IMR-90 (cell line): ENCODE results near the gene IHH. TPM values are rescaled to one million over a fixed set of nuclear protein-coding genes. Genes with fewer than 3 reads are reported as not detected.

Experiments used
- ATAC-seq: fragments of 200-7000 bp; cut with Tn5 transposase; 2 replicates; pipeline ENCODE4 v1.9.1; 2020; ENCODE audit warnings: low read depth, mild to moderate bottlenecking, moderate library complexity
- BruUV-seq: library from RNA; stranded (reverse); fragments of 400-500 nt; replicated peaks from 2 replicates; lab custom pipeline; 2021; lab: Mats Ljungman, UMichigan
- CTCF ChIA-PET: fragments of 300-600 bp; formaldehyde crosslinking; extraction: SDS; loops from one replicate; lab custom pipeline; 2021; ENCODE audit warnings: antibody characterized with exemption; lab: Yijun Ruan, JAX
- POLR2A ChIA-PET: fragments of 300-600 bp; sonication (Branson Sonifier 250); formaldehyde crosslinking; loops from one replicate; lab custom pipeline; 2022; ENCODE audit warnings: antibody characterized with exemption; ENCODE audit not compliant: unreplicated experiment; lab: Charles Lee
- DNase-seq: peaks from one replicate; pipeline ENCODE4 v3.0.0; 2013
- H2AFZ ChIP-seq: replicated peaks from 2 replicates; pipeline ENCODE3; 2013; ENCODE audit warnings: low read length, mild to moderate bottlenecking; ENCODE audit not compliant: poor library complexity
- H2AK5ac ChIP-seq: 2 replicates; pipeline ENCODE4 v1.6.1; 2013; ENCODE audit warnings: low read depth, low read length, inconsistent platforms
- H2AK9ac ChIP-seq: replicated peaks from 2 replicates; pipeline ENCODE3; 2013; ENCODE audit warnings: mild to moderate bottlenecking, low read depth, low read length, moderate library complexity; ENCODE audit not compliant: poor library complexity
- H2BK120ac ChIP-seq: 2 replicates; pipeline ENCODE4 v1.6.1; 2013; ENCODE audit warnings: low read depth, low read length, inconsistent platforms
- H2BK15ac ChIP-seq: 3 replicates; pipeline ENCODE4 v1.6.1; 2013; ENCODE audit warnings: low read depth, low read length, inconsistent platforms
- H2BK20ac ChIP-seq: 2 replicates; pipeline ENCODE4 v1.6.1; 2013; ENCODE audit warnings: low read depth, mild to moderate bottlenecking, inconsistent platforms, low read length, moderate library complexity
- H2BK5ac ChIP-seq: 2 replicates; pipeline ENCODE4 v1.6.1; 2013; ENCODE audit warnings: mild to moderate bottlenecking, low read depth, low read length, inconsistent platforms; ENCODE audit not compliant: poor library complexity, severe bottlenecking
- H3K14ac ChIP-seq: replicated peaks from 2 replicates; pipeline ENCODE4 v1.6.1; 2013; ENCODE audit warnings: low read depth, low read length, inconsistent platforms
- H3K18ac ChIP-seq: 2 replicates; pipeline ENCODE4 v1.6.1; 2013; ENCODE audit warnings: low read depth, low read length, control low read depth
- H3K23ac ChIP-seq: 2 replicates; pipeline ENCODE4 v1.6.1; 2013; ENCODE audit warnings: low read depth, low read length, inconsistent platforms
- H3K27ac ChIP-seq: 2 replicates; pipeline ENCODE4 v1.5.1; 2013; ENCODE audit warnings: mild to moderate bottlenecking, control low read depth, low read length; ENCODE audit not compliant: insufficient read depth
- H3K27me3 ChIP-seq: 2 replicates; pipeline ENCODE4 v1.6.1; 2013; ENCODE audit warnings: low read length; ENCODE audit not compliant: control insufficient read depth, insufficient read depth
- H3K36me3 ChIP-seq: 2 replicates; pipeline ENCODE4 v1.6.1; 2013; ENCODE audit warnings: low read length, mixed read lengths; ENCODE audit not compliant: control insufficient read depth, insufficient read depth
- H3K4ac ChIP-seq: 2 replicates; pipeline ENCODE4 v1.6.1; 2013; ENCODE audit warnings: low read depth, low read length, inconsistent platforms
- H3K4me1 ChIP-seq: 2 replicates; pipeline ENCODE4 v1.6.1; 2013; ENCODE audit warnings: low read length, mixed read lengths; ENCODE audit not compliant: control insufficient read depth, insufficient read depth
- H3K4me2 ChIP-seq: 2 replicates; pipeline ENCODE4 v1.6.1; 2013; ENCODE audit warnings: low read depth, mild to moderate bottlenecking, control low read depth, low read length, moderate library complexity
- H3K4me3 ChIP-seq: 2 replicates; pipeline ENCODE4 v1.5.1; 2013; ENCODE audit warnings: low read depth, mild to moderate bottlenecking, control low read depth, low read length, moderate library complexity; ENCODE audit not compliant: insufficient read depth
- H3K56ac ChIP-seq: 2 replicates; pipeline ENCODE4 v1.6.1; 2013; ENCODE audit warnings: low read length, inconsistent platforms; ENCODE audit not compliant: insufficient read depth; ENCODE audit errors: extremely low read depth
- H3K79me1 ChIP-seq, 2 experiments: 2 replicates each; pipeline ENCODE4 v1.6.1; 2013; ENCODE audit warnings: low read length in 2 of 2, inconsistent platforms in 1 of 2, low read depth in 1 of 2
- H3K9ac ChIP-seq: 2 replicates; pipeline ENCODE4 v1.6.1; 2013; ENCODE audit warnings: low read depth, low read length, control low read depth
- H3K9me1 ChIP-seq: 2 replicates; pipeline ENCODE4 v1.6.1; 2013; ENCODE audit warnings: low read length, inconsistent platforms; ENCODE audit not compliant: insufficient read depth
- H3K9me3 ChIP-seq: 2 replicates; pipeline ENCODE4 v1.6.1; 2013; ENCODE audit warnings: low read length; ENCODE audit not compliant: control insufficient read depth, insufficient read depth
- H4K20me1 ChIP-seq: 2 replicates; pipeline ENCODE4 v1.6.1; 2013; ENCODE audit warnings: low read length, inconsistent platforms; ENCODE audit not compliant: insufficient read depth
- H4K5ac ChIP-seq: 2 replicates; pipeline ENCODE4 v1.6.1; 2013; ENCODE audit warnings: mild to moderate bottlenecking, low read depth, low read length, control low read depth
- H4K8ac ChIP-seq, 2 experiments: 2 replicates each; pipeline ENCODE4 v1.6.1; 2013; ENCODE audit warnings: low read depth in 2 of 2, low read length in 2 of 2, control low read depth in 1 of 2, inconsistent platforms in 1 of 2
- H4K91ac ChIP-seq: 2 replicates; pipeline ENCODE4 v1.6.1; 2013; ENCODE audit warnings: low read depth, low read length, inconsistent platforms; ENCODE audit not compliant: insufficient read depth
- BHLHE40 ChIP-seq: fragments of 150-350 bp; IDR thresholded peaks from 2 replicates; pipeline ENCODE4 v1.6.1; 2016; ENCODE audit warnings: mild to moderate bottlenecking, low read depth, low read length
- CTCF ChIP-seq: conservative IDR thresholded peaks from 2 replicates; pipeline ENCODE4 v1.5.1; 2012; ENCODE audit warnings: mild to moderate bottlenecking, low read depth, low read length, improper control_type of control experiment
- FOS ChIP-seq: fragments of 150-350 bp; IDR thresholded peaks from 2 replicates; pipeline ENCODE4 v1.6.1; 2016; ENCODE audit warnings: low read depth, low read length
- MAFK ChIP-seq: IDR thresholded peaks from 2 replicates; pipeline ENCODE4 v1.6.1; 2012; ENCODE audit warnings: low read depth, low read length, improper control_type of control experiment
- MXI1 ChIP-seq: IDR thresholded peaks from 2 replicates; pipeline ENCODE4 v1.6.1; 2012; ENCODE audit warnings: low read depth, mild to moderate bottlenecking, low read length, moderate library complexity, borderline replicate concordance
- NFE2L2 ChIP-seq: fragments of 150-350 bp; IDR thresholded peaks from 2 replicates; pipeline ENCODE4 v1.6.1; 2016; ENCODE audit warnings: low read depth, mild to moderate bottlenecking, low read length
- POLR2A ChIP-seq: IDR thresholded peaks from 2 replicates; pipeline ENCODE4 v1.6.1; 2012; ENCODE audit warnings: mild to moderate bottlenecking, low read depth, low read length
- RAD21 ChIP-seq: IDR thresholded peaks from 2 replicates; pipeline ENCODE4 v1.6.1; 2012; ENCODE audit warnings: low read length, improper control_type of control experiment
- RCOR1 ChIP-seq: IDR thresholded peaks from 2 replicates; pipeline ENCODE4 v1.6.1; 2012; ENCODE audit warnings: mild to moderate bottlenecking, low read length, improper control_type of control experiment; ENCODE audit not compliant: insufficient replicate concordance
- RFX5 ChIP-seq: IDR thresholded peaks from 2 replicates; pipeline ENCODE4 v1.8.0; 2012; ENCODE audit warnings: low read depth, mild to moderate bottlenecking, low read length, moderate library complexity
- SMC3 ChIP-seq: fragments of 150-350 bp; IDR thresholded peaks from 2 replicates; pipeline ENCODE4 v1.6.1; 2016; ENCODE audit warnings: low read depth, mild to moderate bottlenecking, antibody characterized with exemption, low read length, moderate library complexity
- USF2 ChIP-seq: fragments of 150-350 bp; IDR thresholded peaks from 2 replicates; pipeline ENCODE4 v1.6.1; 2017; ENCODE audit warnings: mild to moderate bottlenecking, antibody characterized with exemption, low read length, low read depth
- WGBS, 2 experiments: methylation state at CpG; one replicate each; pipeline versions ENCODE4 v1.1.5 to v1.1.7; 2013; ENCODE audit warnings: missing lambda C conversion rate in 2 of 2; ENCODE audit not compliant: insufficient read length in 1 of 2; ENCODE audit errors: extremely low coverage in 2 of 2; 5-methylcytosine and 5-hydroxymethylcytosine counted together
- dilution Hi-C: fragments of 300-500 bp; cut with HindIII; formaldehyde crosslinking; loops from one replicate; pipeline ENCODE4 v1.14.3; 2018; ENCODE audit warnings: low sequenced_read_pairs; ENCODE audit not compliant: unreplicated experiment
- in situ Hi-C: fragments of 300-500 bp; cut with MboI; formaldehyde crosslinking; loops from 3 replicates; pipeline ENCODE4 v1.14.3; 2019; ENCODE audit warnings: low sequenced_read_pairs, inconsistent platforms, mixed read lengths
- intact Hi-C: fragments of 100-400 bp; cut with micrococcal nuclease; formaldehyde crosslinking; loops from 2 replicates; pipeline ENCODE4 v1.10.0; 2022
- polyA plus RNA-seq, 3 experiments: library from polyadenylated mRNA; depleted of rRNA; stranded (reverse); fragments of >200 nt; gene quantifications; 2 replicates each; pipeline ENCODE4 v1.2.3, GENCODE V29; 2012; ENCODE audit warnings: low replicate concordance in 1 of 3
- total RNA-seq: library from RNA; depleted of rRNA; stranded (reverse); fragments of >200 nt; gene quantifications from 2 replicates; pipeline ENCODE4 v1.2.3, GENCODE V29; 2012

IHH gene
- total and polyA plus RNA-seq, 2 of the 4 experiments (the other 2 are of a cell fraction): not detected

GRCh38 chr2:219065484-219065883 lies 4.8 kb upstream of the IHH start:
- no peak overlapping the region for H3K23ac ChIP-seq
- H3K4ac ChIP-seq: no peak overlapping the region
- H3K27me3 ChIP-seq: peaks cover 44% of the 10 kb centered on the region
- no peak overlapping the region for H2AK5ac ChIP-seq
- H3K36me3 ChIP-seq: no peaks in the 10 kb centered on the region
- TF ChIP-seq FOS: no peak
- TF ChIP-seq BHLHE40: no peak
- no peak for TF ChIP-seq SMC3
- TF ChIP-seq RFX5: no peak
- no peak for TF ChIP-seq RAD21
- no peak for TF ChIP-seq POLR2A
- no peak for TF ChIP-seq USF2
- no peak for TF ChIP-seq MXI1
- no peak for TF ChIP-seq CTCF
- no peak for TF ChIP-seq RCOR1
- no peak for TF ChIP-seq NFE2L2
- TF ChIP-seq MAFK: no peak
- H3K9me1 ChIP-seq: no peaks in the 10 kb centered on the region
- no peak overlapping the region for H3K4me3 ChIP-seq
- ChIA-PET CTCF (interaction anchor here (1.0 to 1.2 kb wide), 3 partner anchors 54 to 89 kb away, joined by 3 read pairs; no protein-coding TSS in a partner anchor), POLR2A (no interaction called here)
- no peak overlapping the region for H2AFZ ChIP-seq
- no TSS peak for BruUV-seq
- dilution Hi-C loops (no loop called here), in situ Hi-C loops (no loop called here), intact Hi-C loops (no loop called here)
- no peak overlapping the region for H3K18ac ChIP-seq
- no peak overlapping the region for H3K4me2 ChIP-seq
- no peaks in the 10 kb centered on the region for H3K4me1 ChIP-seq
- no peak overlapping the region for H3K27ac ChIP-seq
- no peak overlapping the region for H3K14ac ChIP-seq
- H3K9ac ChIP-seq: no peak overlapping the region
- no peak overlapping the region for H2BK20ac ChIP-seq
- no peak overlapping the region for H2BK15ac ChIP-seq
- no peak overlapping the region for H4K8ac ChIP-seq
- H2BK5ac ChIP-seq: no peak overlapping the region
- no peaks in the 10 kb centered on the region for H3K9me3 ChIP-seq
- H2BK120ac ChIP-seq: no peak overlapping the region
- no peak overlapping the region for H2AK9ac ChIP-seq
- no peak for ATAC-seq
- H3K56ac ChIP-seq: no peak overlapping the region
- no peak for DNase-seq
- H3K79me1 ChIP-seq: no peaks in the 10 kb centered on the region
- no peak overlapping the region for H4K5ac ChIP-seq
- no peak overlapping the region for H4K91ac ChIP-seq
- WGBS, 2 experiments: no CpG with 5 or more reads among the region's 1 CpG
- H4K20me1 ChIP-seq: no peaks in the 10 kb centered on the region
